Panc1 (cell line): ENCODE results near the gene VN1R5. TPM values are rescaled to one million over a fixed set of nuclear protein-coding genes. Genes with fewer than 3 reads are reported as not detected.

Experiments used
- ATAC-seq: fragments of 200-7000 bp; cut with Tn5 transposase; 2 replicates; pipeline ENCODE4 v1.9.1; 2020; ENCODE audit warnings: mild to moderate bottlenecking, moderate library complexity
- BruUV-seq: library from RNA; stranded (reverse); fragments of 400-500 nt; replicated peaks from 2 replicates; lab custom pipeline; 2021; lab: Mats Ljungman, UMichigan
- CTCF ChIA-PET: fragments of 300-600 bp; sonication (Branson Sonifier 250); formaldehyde crosslinking; loops from one replicate; lab custom pipeline; 2022; ENCODE audit warnings: antibody characterized with exemption; lab: Charles Lee
- POLR2A ChIA-PET: fragments of 300-600 bp; sonication (Branson Sonifier 250); formaldehyde crosslinking; loops from one replicate; lab custom pipeline; 2022; ENCODE audit warnings: antibody characterized with exemption; lab: Charles Lee
- DNase-seq: peaks from one replicate; pipeline ENCODE4 v3.0.0-alpha.2; 2010; ENCODE audit warnings: low read depth, low spot score
- H3K27ac ChIP-seq: 2 replicates; pipeline ENCODE4 v1.5.1; 2011; ENCODE audit warnings: mild to moderate bottlenecking, low read length, inconsistent platforms
- H3K27me3 ChIP-seq: fragments of 200-500 bp; sonication (Bioruptor generic); 2 replicates; pipeline ENCODE4 v1.6.0; 2014; ENCODE audit warnings: low read length, inconsistent platforms; ENCODE audit not compliant: control insufficient read depth, insufficient read depth
- H3K36me3 ChIP-seq: fragments of 200-500 bp; sonication (Bioruptor generic); 2 replicates; pipeline ENCODE4 v1.5.1; 2014; ENCODE audit warnings: inconsistent platforms, mild to moderate bottlenecking, low read length, moderate library complexity; ENCODE audit not compliant: control insufficient read depth, insufficient read depth
- H3K4me1 ChIP-seq: 2 replicates; pipeline ENCODE4 v1.5.1; 2011; ENCODE audit warnings: inconsistent platforms, mild to moderate bottlenecking, low read length, moderate library complexity; ENCODE audit not compliant: control insufficient read depth, insufficient read depth
- H3K4me3 ChIP-seq, 2 experiments: 2 replicates each; pipeline ENCODE4 v1.5.1; 2011 to 2012; ENCODE audit warnings: low read depth in 2 of 2, low read length in 2 of 2, mild to moderate bottlenecking in 2 of 2, inconsistent platforms in 1 of 2, moderate library complexity in 1 of 2
- H3K9me3 ChIP-seq: fragments of 200-500 bp; sonication (Bioruptor generic); 2 replicates; pipeline ENCODE4 v1.5.1; 2014; ENCODE audit warnings: low read depth, mild to moderate bottlenecking, inconsistent platforms, low read length, moderate library complexity; ENCODE audit not compliant: control insufficient read depth, insufficient read depth
- POLR2AphosphoS5 ChIP-seq: IDR thresholded peaks from 2 replicates; pipeline ENCODE4 v1.6.1; 2012; ENCODE audit warnings: mild to moderate bottlenecking, low read depth, low read length, moderate library complexity
- SIN3A ChIP-seq: IDR thresholded peaks from 2 replicates; pipeline ENCODE4 v1.6.1; 2012; ENCODE audit warnings: low read depth, mild to moderate bottlenecking, low read length, moderate library complexity, borderline replicate concordance; ENCODE audit not compliant: insufficient read depth
- TCF7L2 ChIP-seq: IDR thresholded peaks from 2 replicates; pipeline ENCODE4 v1.6.1; 2011; ENCODE audit warnings: mild to moderate bottlenecking, low read depth, low read length, inconsistent platforms
- in situ Hi-C: cut with HindIII; loops from 2 replicates; pipeline ENCODE4 v1.10.0; 2016; ENCODE audit warnings: low sequenced_read_pairs, low pct_unique_long_range_greater_than_20kb
- intact Hi-C: fragments of 100-400 bp; cut with micrococcal nuclease; formaldehyde crosslinking; loops from one replicate; pipeline ENCODE4 v1.10.0; 2022; ENCODE audit not compliant: unreplicated experiment
- total RNA-seq: library from RNA; stranded (reverse); gene quantifications from one replicate; pipeline ENCODE4 v1.2.1, GENCODE V29; 2021; ENCODE audit not compliant: unreplicated experiment
- TF ChIP-seq, protein P1 (sequence below): fragments of 450-650 bp; IDR thresholded peaks from 2 replicates; pipeline ENCODE4 v1.5.1; 2017; ENCODE audit warnings: mild to moderate bottlenecking
- TF ChIP-seq, protein P2 (sequence below), 2 experiments: IDR thresholded peaks; 2 replicates each; pipeline ENCODE4 v1.6.1; 2011 to 2012; ENCODE audit warnings: low read depth in 2 of 2, control low read depth in 1 of 2, low read length in 1 of 2, mild to moderate bottlenecking in 1 of 2, moderate library complexity in 1 of 2; ENCODE audit not compliant: insufficient read depth in 1 of 2

Gene VN1R5
- total RNA-seq, 1 experiment from 2014 or later, result not detected

DNA sequence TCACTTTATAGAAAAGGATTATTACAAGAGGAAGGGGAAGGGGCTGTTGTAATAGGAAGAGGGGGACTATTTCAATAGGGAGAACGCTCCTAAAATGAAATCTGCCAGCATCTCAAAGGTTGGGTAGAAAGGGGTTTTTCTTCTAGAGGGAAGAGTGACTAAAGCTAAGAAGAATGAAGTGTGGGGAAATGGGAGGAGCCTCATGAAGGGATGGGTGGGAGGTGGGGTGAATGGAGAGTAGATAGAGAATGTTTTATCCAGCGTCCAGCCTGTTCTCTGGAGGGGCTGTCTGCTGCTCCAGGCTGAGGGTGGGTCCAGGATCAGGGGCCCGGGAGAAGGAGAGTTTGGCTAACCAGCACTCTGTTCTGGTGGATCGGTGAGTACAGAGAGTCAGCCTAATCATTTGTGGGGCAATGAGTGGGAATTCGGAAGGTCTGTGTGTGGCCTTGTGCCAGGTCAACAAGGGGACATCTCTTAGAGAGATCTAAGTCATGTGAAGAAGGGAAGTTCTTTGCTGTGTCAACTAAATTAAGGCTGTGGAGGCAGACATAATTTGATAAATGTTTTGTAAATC is 25.2 kb downstream of the VN1R5 start:
- no peaks in the 10 kb centered on the region for H3K36me3 ChIP-seq
- CTCF ChIA-PET, result no interaction called here
- no peaks in the 10 kb centered on the region for H3K4me1 ChIP-seq
- no peaks in the 10 kb centered on the region for H3K9me3 ChIP-seq
- TF ChIP-seq, protein P1, sequence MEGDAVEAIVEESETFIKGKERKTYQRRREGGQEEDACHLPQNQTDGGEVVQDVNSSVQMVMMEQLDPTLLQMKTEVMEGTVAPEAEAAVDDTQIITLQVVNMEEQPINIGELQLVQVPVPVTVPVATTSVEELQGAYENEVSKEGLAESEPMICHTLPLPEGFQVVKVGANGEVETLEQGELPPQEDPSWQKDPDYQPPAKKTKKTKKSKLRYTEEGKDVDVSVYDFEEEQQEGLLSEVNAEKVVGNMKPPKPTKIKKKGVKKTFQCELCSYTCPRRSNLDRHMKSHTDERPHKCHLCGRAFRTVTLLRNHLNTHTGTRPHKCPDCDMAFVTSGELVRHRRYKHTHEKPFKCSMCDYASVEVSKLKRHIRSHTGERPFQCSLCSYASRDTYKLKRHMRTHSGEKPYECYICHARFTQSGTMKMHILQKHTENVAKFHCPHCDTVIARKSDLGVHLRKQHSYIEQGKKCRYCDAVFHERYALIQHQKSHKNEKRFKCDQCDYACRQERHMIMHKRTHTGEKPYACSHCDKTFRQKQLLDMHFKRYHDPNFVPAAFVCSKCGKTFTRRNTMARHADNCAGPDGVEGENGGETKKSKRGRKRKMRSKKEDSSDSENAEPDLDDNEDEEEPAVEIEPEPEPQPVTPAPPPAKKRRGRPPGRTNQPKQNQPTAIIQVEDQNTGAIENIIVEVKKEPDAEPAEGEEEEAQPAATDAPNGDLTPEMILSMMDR, result no peak
- TF ChIP-seq, protein P2, sequence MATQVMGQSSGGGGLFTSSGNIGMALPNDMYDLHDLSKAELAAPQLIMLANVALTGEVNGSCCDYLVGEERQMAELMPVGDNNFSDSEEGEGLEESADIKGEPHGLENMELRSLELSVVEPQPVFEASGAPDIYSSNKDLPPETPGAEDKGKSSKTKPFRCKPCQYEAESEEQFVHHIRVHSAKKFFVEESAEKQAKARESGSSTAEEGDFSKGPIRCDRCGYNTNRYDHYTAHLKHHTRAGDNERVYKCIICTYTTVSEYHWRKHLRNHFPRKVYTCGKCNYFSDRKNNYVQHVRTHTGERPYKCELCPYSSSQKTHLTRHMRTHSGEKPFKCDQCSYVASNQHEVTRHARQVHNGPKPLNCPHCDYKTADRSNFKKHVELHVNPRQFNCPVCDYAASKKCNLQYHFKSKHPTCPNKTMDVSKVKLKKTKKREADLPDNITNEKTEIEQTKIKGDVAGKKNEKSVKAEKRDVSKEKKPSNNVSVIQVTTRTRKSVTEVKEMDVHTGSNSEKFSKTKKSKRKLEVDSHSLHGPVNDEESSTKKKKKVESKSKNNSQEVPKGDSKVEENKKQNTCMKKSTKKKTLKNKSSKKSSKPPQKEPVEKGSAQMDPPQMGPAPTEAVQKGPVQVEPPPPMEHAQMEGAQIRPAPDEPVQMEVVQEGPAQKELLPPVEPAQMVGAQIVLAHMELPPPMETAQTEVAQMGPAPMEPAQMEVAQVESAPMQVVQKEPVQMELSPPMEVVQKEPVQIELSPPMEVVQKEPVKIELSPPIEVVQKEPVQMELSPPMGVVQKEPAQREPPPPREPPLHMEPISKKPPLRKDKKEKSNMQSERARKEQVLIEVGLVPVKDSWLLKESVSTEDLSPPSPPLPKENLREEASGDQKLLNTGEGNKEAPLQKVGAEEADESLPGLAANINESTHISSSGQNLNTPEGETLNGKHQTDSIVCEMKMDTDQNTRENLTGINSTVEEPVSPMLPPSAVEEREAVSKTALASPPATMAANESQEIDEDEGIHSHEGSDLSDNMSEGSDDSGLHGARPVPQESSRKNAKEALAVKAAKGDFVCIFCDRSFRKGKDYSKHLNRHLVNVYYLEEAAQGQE (IDR thresholded peaks at IDR 0.05; ENCODE audit: insufficient read depth in 1 of 2, low read depth in 2 of 2, low read length in 1 of 2), result no peak
- TF ChIP-seq POLR2AphosphoS5 (no peak), TCF7L2 (no peak), SIN3A (no peak)
- DNase-seq (no peak), ATAC-seq (no peak)
- intact Hi-C loops, result no loop called here
- POLR2A ChIA-PET, result no interaction called here
- no TSS peak for BruUV-seq
- in situ Hi-C loops, result no loop called here
- no peak overlapping the region for H3K4me3 ChIP-seq
- H3K27me3 ChIP-seq, result no peaks in the 10 kb centered on the region
- H3K27ac ChIP-seq, result no peak overlapping the region

DNA sequence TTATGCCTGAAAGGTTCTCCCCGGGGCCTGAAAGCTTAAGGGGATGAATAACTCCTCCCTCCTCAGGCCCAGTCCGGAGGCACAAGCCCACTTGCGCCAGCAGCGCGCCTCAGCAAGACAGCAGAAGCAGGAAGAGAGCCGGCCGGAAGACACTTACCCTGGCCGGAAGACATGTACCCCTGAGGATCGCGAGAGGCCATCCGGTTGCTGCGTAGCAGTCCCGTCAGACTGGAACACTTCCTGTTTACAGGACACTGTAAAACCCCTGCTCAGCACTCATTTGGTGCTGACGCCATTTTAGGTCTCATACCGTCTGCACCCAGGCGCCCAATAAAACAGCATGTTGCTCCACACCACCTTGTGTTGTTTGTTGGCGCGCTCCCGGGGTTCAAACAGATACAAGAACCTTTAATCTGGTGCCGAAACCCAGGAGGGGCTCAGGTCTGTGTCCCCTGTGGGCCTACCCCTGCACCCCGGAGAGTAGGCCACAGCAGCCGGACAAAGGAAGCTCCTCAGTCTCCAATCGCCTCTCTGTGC is 30.3 kb downstream of the VN1R5 start:
- BruUV-seq, result no TSS peak
- POLR2A ChIA-PET, result no interaction called here
- CTCF ChIA-PET, result no interaction called here
- ATAC-seq, result no peak
- Histone ChIP-seq H3K27me3 (no peaks in the 10 kb centered on the region), H3K27ac (no peak overlapping the region), H3K4me1 (no peaks in the 10 kb centered on the region), H3K36me3 (no peaks in the 10 kb centered on the region), H3K9me3 (no peaks in the 10 kb centered on the region), H3K4me3 (no peak overlapping the region)
- DNase-seq, result no peak
- TF ChIP-seq, protein P1, result no peak
- in situ Hi-C loops (no loop called here), intact Hi-C loops (no loop called here)
